HG03139 (cell line): ENCODE results near the gene RRAGD.
A peak's percentile ranks its signal among the peaks of the same experiment; 100 is the strongest.
"Not testable (repeated sequence)": the region's sequence is repeated elsewhere in the genome, so short reads cannot be mapped to it uniquely, and the experiment has no call there.

ENCODE experiments used
- ATAC-seq: cut with Tn5 transposase; IDR thresholded peaks from one replicate; pipeline ENCODE4 v1.9.1; 2021; ENCODE audit not compliant: unreplicated experiment

The RRAGD gene

GRCh38 chr6:89413006-89413400 is 930 bp upstream of the RRAGD start:
- ATAC-seq: no peak

GRCh38 chr6:89411145-89412070 is 665 bp downstream of the RRAGD start:
- ATAC-seq: peak; percentile 33

GRCh38 chr6:89410788-89411144 is 1.3 kb downstream of the RRAGD start:
- ATAC-seq: no peak

- ATAC-seq: no peak
Measured at GRCh38 chr6:89410231-89410761, 1.8 kb downstream of the RRAGD start.

- ATAC-seq: no peak
Measured at GRCh38 chr6:89409461-89410035, 2.5 kb downstream of the RRAGD start.

- ATAC-seq: no peak
Measured at GRCh38 chr6:89406141-89406540, 5.9 kb downstream of the RRAGD start.

- no peak for ATAC-seq
Measured at GRCh38 chr6:89404512-89404911, 7.6 kb downstream of the RRAGD start.

GRCh38 chr6:89402776-89403175 is 9.3 kb downstream of the RRAGD start:
- no peak for ATAC-seq

- no peak for ATAC-seq
Measured at GRCh38 chr6:89400912-89401399, 11.1 kb downstream of the RRAGD start.

- no peak for ATAC-seq
Measured at GRCh38 chr6:89400050-89400449, 12.0 kb downstream of the RRAGD start.

- no peak for ATAC-seq
Measured at GRCh38 chr6:89398762-89399525, 13.1 kb downstream of the RRAGD start.

- ATAC-seq: not testable (repeated sequence)
Measured at GRCh38 chr6:89397884-89398283, 14.2 kb downstream of the RRAGD start.

- no peak for ATAC-seq
Measured at GRCh38 chr6:89393659-89394058, 18.4 kb downstream of the RRAGD start.

GRCh38 chr6:89392823-89393222 is 19.2 kb downstream of the RRAGD start:
- ATAC-seq: no peak

GRCh38 chr6:89388846-89389245 is 23.2 kb downstream of the RRAGD start:
- ATAC-seq: no peak

GRCh38 chr6:89387516-89388201 is 24.4 kb downstream of the RRAGD start:
- ATAC-seq: peak; percentile 92

GRCh38 chr6:89386917-89387491 is 25.1 kb downstream of the RRAGD start:
- ATAC-seq: peak; percentile 14

GRCh38 chr6:89385846-89386245 is 26.2 kb downstream of the RRAGD start:
- ATAC-seq: no peak

GRCh38 chr6:89385156-89385667 is 26.9 kb downstream of the RRAGD start:
- no peak for ATAC-seq

- no peak for ATAC-seq
Measured at GRCh38 chr6:89381031-89381430, 31.0 kb downstream of the RRAGD start.
